OCI-LY7 (cell line): ENCODE results near the gene GBP3.

ENCODE experiments used
- EZH2phosphoT487 ChIP-seq: fragments of 200-600 bp; sonication (generic); IDR thresholded peaks from 2 replicates; pipeline ENCODE4 v1.6.1; 2018; ENCODE audit warnings: low read depth, borderline replicate concordance, mild to moderate bottlenecking, mixed run types, antibody characterized with exemption, low read length, moderate library complexity, mixed read lengths
- TF ChIP-seq, protein P1 (sequence below): fragments of 200-600 bp; sonication (generic); conservative IDR thresholded peaks from 2 replicates; pipeline ENCODE4 v1.5.1; 2014; ENCODE audit warnings: mild to moderate bottlenecking, antibody characterized with exemption, low read length, moderate library complexity, mixed read lengths

DNA sequence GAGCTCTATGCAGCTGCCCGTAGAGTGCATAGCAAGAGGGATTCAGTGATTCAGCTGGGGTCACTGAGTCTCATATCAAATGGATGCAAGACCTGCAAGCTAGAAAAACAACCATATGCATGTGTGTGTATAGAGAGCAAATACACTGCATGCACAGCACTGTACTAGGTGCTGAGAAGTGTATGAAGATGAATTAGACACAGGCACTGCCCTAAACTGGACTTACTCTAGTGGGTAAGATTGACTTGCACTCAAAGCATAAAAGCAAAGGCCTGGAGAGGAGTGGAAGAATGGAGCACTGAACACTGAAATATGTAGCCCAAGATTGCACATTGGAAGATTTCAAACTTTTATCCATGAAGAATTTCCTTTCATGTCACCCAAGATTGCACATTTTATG is 47.8 kb upstream of the GBP3 start:
- TF ChIP-seq, protein P1, sequence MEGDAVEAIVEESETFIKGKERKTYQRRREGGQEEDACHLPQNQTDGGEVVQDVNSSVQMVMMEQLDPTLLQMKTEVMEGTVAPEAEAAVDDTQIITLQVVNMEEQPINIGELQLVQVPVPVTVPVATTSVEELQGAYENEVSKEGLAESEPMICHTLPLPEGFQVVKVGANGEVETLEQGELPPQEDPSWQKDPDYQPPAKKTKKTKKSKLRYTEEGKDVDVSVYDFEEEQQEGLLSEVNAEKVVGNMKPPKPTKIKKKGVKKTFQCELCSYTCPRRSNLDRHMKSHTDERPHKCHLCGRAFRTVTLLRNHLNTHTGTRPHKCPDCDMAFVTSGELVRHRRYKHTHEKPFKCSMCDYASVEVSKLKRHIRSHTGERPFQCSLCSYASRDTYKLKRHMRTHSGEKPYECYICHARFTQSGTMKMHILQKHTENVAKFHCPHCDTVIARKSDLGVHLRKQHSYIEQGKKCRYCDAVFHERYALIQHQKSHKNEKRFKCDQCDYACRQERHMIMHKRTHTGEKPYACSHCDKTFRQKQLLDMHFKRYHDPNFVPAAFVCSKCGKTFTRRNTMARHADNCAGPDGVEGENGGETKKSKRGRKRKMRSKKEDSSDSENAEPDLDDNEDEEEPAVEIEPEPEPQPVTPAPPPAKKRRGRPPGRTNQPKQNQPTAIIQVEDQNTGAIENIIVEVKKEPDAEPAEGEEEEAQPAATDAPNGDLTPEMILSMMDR: no peak
- no peak for TF ChIP-seq EZH2phosphoT487
